Measurements from ENCODE around the gene OR6B2.
A peak's percentile ranks its signal among the peaks of the same experiment; 100 is the strongest.

OR6B2 gene

GRCh38 chr2:240037358-240037757 lies 7.1 kb upstream of the OR6B2 start:
- no peak for DNase-seq

DNA sequence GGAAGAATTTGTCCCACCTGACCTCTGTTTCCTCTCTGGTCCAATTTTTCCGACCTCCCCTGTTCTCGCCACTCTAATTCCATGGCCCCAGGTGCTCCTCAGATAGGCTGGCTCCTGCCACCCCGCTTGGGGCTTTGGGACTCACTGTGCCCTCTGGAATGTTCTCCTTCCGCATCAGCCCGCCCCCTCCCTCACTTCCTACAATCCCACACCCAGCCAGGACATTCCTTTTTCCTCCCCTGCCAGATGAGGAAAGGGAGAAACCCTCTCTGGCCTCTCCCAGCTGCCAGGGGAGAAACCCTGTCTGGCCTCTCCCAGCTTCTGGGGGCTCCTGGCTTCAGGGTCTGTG lies 3.1 kb upstream of the OR6B2 start:
- no peak for DNase-seq

DNA sequence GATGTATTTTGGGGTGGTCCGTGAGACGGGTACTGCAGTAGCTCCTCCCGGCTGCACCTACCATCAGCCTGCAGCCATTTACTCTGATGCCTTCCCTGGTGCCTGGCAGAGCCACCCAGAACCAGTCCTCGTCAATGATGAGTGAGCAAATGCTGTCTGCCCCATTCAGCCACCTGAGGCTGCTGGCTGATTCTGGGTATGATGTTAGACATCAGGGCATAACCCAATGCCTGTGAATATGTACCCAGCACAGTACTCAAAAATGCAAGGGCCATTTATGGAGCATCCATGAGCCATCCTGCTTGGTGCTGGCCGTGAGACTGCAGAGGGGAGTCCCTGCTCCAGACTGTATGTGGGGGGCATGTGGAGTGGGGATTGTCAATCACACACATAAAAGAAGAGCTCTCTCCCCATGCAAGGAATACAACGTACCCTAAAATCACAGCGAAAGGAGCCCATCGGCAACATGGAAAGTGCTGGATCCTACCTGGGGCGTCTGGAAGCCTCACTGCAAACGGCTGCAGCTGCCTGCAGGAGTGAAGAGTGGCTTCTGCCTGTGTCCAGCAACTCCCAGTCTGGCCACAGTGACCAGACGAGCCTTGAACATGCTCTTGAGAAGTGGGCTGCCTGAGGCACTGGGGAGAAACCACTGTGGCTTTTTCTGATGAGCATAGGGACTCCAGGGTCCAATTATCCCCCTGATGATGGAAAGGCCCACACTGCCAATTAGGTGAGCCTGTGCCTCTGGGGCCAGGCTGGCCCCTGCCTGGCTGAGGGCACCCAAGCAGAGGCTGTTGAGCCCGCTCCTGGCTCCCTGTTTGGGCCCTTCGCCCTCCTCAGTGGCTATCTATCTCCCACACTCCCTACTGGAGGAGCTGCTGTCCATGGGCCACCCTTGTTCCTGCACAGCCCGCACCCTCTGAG lies 2.4 kb upstream of the OR6B2 start:
- no peak for DNase-seq

- DNase-seq = no peak
Observed at GRCh38 chr2:240024766-240025165, 5.5 kb downstream of the OR6B2 start.

- DNase-seq = no peak
Observed at GRCh38 chr2:240023792-240024191, 6.4 kb downstream of the OR6B2 start.

DNA sequence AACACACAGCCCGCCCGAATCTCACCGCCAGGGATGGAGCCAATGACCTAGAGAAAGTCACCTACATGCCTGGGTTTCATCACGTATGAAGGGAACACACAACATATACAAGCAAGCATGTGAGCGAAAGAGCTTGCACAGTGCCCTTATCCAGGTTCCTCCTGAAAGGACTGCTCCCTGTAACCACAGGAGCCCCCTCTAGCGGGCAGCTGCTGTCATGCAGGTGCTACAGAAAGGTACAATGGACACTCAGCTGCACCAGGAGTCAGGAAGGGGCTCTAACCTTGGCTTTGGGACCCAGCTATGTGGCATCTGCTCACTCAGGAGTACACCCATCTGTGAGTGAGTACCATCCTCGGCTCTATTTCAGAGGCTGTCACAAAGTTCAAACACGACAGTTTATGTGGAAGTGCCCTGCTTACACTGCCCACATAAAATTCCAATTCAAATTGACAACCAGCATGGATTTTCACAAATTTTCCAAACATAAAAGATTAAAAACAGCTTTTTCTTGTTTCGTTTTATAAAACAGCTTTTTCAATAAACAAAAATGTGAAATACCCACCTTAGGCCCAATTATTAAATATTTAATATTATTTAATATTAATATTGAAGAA lies 8.6 kb downstream of the OR6B2 start:
- peak; percentile 45 for DNase-seq

- DNase-seq = no peak
Observed at GRCh38 chr2:240018071-240018750, 12.0 kb downstream of the OR6B2 start.

DNA sequence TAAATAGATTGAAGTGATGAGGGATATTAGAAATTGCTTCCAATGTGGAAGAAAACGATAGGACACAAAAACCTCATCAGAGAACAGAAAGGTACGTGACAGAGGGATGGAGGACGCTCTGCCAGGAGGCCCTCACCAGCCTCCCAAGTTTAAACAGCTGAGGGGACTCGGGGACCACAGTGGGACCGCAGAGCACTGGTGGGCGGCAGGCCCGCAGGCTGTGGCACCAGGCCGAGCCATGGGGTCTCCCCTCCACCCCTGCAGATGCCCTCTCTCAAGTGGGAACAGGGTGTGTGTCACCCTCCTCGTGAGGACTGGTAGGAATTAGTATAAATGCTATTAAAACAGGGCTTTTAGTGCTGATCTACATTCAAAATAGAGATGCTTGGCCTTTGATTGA lies 15.9 kb downstream of the OR6B2 start:
- no peak for DNase-seq

DNA sequence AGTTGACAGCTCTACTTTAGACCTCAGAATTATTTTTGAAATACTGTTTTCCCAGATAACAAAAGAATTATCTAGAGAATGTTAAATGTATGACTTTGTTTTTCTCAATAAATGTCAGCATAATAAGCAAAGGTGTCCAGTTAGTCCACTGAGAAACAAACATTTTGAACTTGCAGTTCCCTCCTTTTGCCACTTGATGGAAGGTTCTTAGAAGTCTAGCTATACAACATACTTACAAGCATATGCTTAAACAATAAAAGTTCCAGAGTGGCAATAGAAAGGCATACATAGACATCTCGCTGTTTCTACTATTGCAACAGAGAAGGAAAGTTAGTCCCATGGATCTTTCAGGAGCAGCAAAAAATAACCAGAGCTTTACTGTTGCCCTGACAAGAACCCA lies 16.9 kb downstream of the OR6B2 start:
- DNase-seq = no peak

- no peak for DNase-seq
Observed at GRCh38 chr2:240002983-240003382, 27.2 kb downstream of the OR6B2 start.

- no peak for DNase-seq
Observed at GRCh38 chr2:240000671-240001070, 29.6 kb downstream of the OR6B2 start.

- DNase-seq = no peak
Observed at GRCh38 chr2:239997686-239998409, 32.4 kb downstream of the OR6B2 start.

DNA sequence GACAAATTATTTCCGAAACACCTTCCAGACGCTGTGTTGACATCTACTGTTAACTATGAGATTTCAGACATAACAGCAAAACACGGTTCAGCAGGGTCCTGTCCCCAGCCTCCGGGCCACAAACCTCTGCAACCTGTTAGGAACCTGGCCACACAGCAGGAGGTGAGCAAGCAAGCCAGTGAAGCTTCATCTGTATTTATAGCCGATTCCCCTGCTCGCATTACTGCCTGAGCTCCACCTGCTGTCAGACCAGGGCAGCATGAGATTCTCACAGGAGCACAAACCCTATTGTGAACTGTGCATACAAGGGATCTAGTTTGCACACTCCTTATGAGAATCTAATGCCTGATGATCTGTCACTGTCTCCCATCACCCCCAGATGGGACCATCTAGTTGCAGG lies 36.1 kb downstream of the OR6B2 start:
- no peak for DNase-seq

DNA sequence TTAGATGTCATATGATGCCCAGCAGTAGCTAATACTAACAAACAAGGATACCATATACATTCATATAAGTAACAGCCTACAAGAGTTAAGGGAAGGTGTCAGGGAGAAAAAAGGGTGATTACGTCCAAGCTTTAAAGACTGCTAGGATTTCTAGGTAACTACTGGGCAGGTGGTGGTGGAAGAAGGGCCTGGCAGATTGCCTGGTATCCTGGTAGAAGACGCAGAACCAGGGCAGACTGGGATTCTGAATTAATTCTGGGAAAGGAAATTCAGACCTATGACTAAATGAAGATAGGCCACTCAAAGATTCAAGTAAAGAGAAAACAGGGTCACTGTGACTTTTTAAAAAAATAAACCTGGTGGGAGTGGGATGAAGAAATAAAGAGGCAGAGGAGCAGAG lies 36.9 kb downstream of the OR6B2 start:
- DNase-seq = no peak

DNA sequence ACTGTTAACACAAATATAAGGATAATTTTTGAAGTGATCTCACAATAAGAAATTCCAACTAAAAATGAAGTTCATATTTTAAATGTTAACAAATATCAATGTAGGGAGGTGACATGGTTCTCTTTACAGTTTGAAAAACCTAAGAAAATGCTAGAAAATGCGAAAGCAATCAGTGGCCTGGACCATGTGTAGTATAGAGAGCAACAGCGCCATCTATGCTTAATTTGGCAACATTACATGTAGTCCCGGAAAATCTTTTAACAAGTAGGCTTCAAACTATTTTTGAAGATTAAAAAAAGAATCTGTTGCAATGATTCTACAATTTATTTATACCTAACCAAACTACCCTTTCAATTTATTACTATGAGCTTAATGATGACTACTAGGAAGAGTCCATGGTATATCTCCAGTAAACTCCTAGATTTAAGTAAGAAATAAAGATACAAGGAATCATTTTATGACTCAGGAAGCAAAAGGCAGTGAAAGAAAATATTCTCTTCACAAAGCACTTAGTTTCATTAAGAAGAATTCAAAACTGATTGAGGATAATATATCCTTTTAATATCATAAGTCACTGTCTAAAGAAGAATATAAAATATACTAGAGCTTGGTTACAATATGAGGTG lies 38.4 kb downstream of the OR6B2 start:
- no peak for DNase-seq

DNA sequence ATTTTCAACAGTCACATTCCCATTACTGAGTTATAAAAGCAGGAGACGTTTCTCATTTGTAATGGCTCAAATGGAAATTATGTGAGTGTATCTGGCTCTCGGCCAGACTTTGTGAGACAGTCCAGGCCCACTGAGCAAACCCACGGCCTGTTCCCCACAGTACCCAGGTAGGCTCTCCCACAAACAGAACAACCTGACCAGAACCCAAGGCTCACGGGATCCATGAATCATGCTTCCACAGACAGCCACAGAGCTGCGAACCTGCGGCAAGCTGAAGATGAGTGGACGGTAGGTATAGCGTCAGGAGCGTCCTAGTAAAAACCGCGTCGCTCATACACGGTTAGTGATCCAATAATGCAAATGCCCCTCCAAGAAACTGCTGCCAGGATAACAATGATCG lies 39.3 kb downstream of the OR6B2 start:
- DNase-seq = no peak

GRCh38 chr2:239985356-239985755 lies 44.9 kb downstream of the OR6B2 start:
- no peak for DNase-seq

DNA sequence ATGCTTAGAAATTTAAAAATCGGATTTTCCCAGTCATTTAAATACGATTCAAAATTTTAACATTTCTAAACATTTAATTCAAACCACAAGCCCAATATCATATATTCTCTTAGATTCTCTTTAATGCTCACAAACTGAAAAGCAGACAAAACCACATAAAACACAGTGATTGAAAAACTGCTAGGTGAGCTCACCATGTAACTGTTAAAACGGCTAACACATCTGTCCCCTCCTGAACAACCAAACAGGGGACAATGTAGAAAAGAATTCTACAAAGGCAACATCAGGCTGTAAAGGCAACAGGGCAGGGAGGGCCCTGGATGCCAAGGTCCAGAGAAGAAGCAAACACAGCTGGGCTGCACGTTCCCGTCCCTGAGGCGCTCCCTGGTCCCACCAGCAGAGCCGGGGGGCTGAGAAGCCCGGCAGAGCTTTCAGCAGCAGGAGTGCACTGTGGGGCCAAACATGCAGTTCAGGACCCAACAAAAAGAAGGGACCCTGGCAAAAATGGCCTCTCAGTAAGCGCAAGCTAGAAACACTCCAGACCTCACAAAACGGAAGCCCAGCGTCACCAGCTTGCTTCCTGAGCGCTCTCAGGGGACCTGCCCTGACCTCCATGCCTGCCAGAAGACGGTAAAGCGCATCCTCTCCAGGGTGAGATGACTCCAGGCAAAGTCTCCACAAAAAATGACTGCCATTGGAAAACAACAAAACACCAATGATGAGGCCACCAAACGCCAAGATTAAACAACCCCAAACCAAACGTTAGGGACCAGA lies 45.6 kb downstream of the OR6B2 start:
- DNase-seq = no peak

DNA sequence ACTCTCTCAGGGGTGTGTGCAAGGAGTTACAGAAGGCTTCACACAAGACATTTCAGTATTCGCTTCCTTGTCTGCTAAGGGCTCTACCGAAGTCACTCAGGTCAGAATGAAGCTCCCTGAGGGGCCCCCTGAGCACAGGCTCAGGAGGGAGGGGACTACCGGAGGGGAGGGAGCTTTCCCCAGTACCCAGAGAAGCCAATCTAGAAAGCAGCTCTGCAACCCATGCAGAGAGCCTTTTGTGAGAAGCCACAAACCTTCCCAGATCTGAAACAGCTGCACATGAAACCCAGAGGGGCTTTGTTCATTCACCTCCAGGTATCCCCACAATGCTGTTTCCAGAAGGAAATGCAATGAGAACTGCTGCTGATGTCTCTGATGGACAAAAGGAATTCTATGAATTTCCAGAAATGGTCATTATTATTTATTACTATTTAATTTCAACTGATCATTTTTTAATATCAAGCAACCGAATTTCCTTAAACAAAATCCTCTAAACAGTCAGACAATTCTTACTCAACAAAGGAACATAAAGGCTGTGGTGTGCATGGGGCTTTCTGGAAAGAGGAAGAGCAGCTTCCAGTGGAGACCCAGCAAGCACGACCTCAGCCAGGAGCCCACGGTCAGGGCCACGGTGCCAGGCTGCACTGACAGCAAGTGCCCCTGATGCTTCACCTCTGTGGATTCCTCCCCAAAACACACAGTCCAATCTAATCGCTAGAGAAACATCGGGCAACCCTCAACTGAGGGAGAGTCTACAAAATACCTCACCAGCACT lies 47.0 kb downstream of the OR6B2 start:
- DNase-seq = no peak
